Hepatocyte (in vitro differentiated cells): ENCODE data around the gene XPR1.

Experiments
- CTCF ChIP-seq: fragments of 200-600 bp; sonication (generic); IDR thresholded peaks from 2 replicates; pipeline ENCODE4 v1.5.1; 2016; ENCODE audit warnings: antibody characterized with exemption, mild to moderate bottlenecking; ENCODE audit not compliant: poor library complexity
- EZH2 ChIP-seq: fragments of 200-600 bp; sonication (generic); IDR thresholded peaks from 2 replicates; pipeline ENCODE4 v1.6.1; 2016; ENCODE audit warnings: antibody characterized with exemption, mild to moderate bottlenecking, borderline replicate concordance
- EZH2phosphoT487 ChIP-seq: fragments of 200-600 bp; sonication (generic); IDR thresholded peaks from one replicate; pipeline ENCODE4 v1.6.1; 2018; ENCODE audit warnings: antibody characterized with exemption, mild to moderate bottlenecking, low read depth, moderate library complexity; ENCODE audit not compliant: unreplicated experiment, severe bottlenecking

DNA sequence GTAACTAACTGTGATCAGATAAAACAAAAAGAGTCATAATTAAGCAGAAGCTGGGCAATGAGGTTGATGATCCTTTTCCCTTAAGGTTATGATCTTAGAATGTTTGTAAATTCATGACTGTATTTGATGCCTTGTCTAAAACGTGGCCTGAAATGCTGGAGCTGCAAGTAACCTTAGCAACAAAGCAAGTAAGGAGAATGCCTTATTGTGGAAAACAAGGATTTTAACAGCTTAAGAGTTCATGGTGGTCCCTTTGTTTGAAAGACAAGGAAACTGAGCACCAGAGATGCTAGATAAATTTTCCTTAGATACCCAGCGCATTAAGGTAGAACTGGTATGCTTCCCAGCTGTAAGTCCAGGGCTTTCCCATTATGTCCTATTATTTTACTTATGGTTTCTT, 25.7 kb upstream of the XPR1 start:
- TF ChIP-seq CTCF (no peak), EZH2 (no peak), EZH2phosphoT487 (no peak)
